Karpas-422 (cell line): ENCODE results near the gene CST3. TPM values are rescaled to one million over a fixed set of nuclear protein-coding genes. Genes with fewer than 3 reads are reported as not detected.
"Not testable (repeated sequence)": the region's sequence is repeated elsewhere in the genome, so short reads cannot be mapped to it uniquely, and the experiment has no call there.

Experiments used
- DNase-seq: peaks from one replicate; pipeline ENCODE4 v3.0.0-alpha.2; 2015
- H2AFZ ChIP-seq: fragments of 200-600 bp; sonication (generic); 2 replicates; pipeline ENCODE4 v1.6.1; 2014; ENCODE audit warnings: antibody characterized with exemption, low read length, mixed read lengths
- H3K27ac ChIP-seq: fragments of 200-600 bp; sonication (generic); 2 replicates; pipeline ENCODE4 v1.5.1; 2014; ENCODE audit warnings: mild to moderate bottlenecking, low read length, moderate library complexity
- H3K27me3 ChIP-seq: fragments of 200-600 bp; sonication (generic); 2 replicates; pipeline ENCODE4 v1.6.1; 2014; ENCODE audit warnings: low read length, mixed read lengths
- H3K36me3 ChIP-seq: fragments of 200-600 bp; sonication (generic); 2 replicates; pipeline ENCODE4 v1.6.1; 2014; ENCODE audit warnings: low read length, mixed read lengths; ENCODE audit not compliant: insufficient read depth
- H3K4me1 ChIP-seq: fragments of 200-600 bp; sonication (generic); 2 replicates; pipeline ENCODE4 v1.6.1; 2014; ENCODE audit warnings: mild to moderate bottlenecking, low read length, mixed read lengths
- H3K4me2 ChIP-seq: fragments of 200-600 bp; sonication (generic); 2 replicates; pipeline ENCODE4 v1.6.1; 2014; ENCODE audit warnings: low read length, low read depth, mild to moderate bottlenecking; ENCODE audit not compliant: poor library complexity, severe bottlenecking
- H3K4me3 ChIP-seq: fragments of 200-600 bp; sonication (generic); 2 replicates; pipeline ENCODE4 v1.5.1; 2014; ENCODE audit warnings: mild to moderate bottlenecking, antibody characterized with exemption, low read length, mixed read lengths
- H3K79me2 ChIP-seq: fragments of 200-600 bp; sonication (generic); 2 replicates; pipeline ENCODE4 v1.6.1; 2014; ENCODE audit warnings: mild to moderate bottlenecking, low read length, mixed read lengths
- H3K9ac ChIP-seq: fragments of 200-600 bp; sonication (generic); 2 replicates; pipeline ENCODE4 v1.6.0; 2014; ENCODE audit warnings: low read length
- H3K9me2 ChIP-seq: fragments of 200-600 bp; sonication (generic), shearing (Covaris generic); replicated peaks from 2 replicates; pipeline ENCODE4 v1.6.0; 2014; ENCODE audit warnings: mild to moderate bottlenecking, low read length, moderate library complexity; ENCODE audit not compliant: insufficient read depth
- H3K9me3 ChIP-seq: fragments of 300-700, 200-600 bp; sonication (generic); 2 replicates; pipeline ENCODE4 v1.6.1; 2014; ENCODE audit warnings: low read length, mixed read lengths
- H4K20me1 ChIP-seq: fragments of 200-600 bp; sonication (generic); 2 replicates; pipeline ENCODE4 v1.6.1; 2014; ENCODE audit warnings: mild to moderate bottlenecking, antibody characterized with exemption, low read length, low read depth; ENCODE audit not compliant: insufficient read depth
- total RNA-seq: library from RNA; depleted of rRNA; stranded (reverse); fragments of >200 nt; shearing (Covaris generic); gene quantifications from 2 replicates; pipeline ENCODE4 v1.2.3, GENCODE V29; 2014; ENCODE audit warnings: low replicate concordance; rRNA removed

CST3 gene, protein sequence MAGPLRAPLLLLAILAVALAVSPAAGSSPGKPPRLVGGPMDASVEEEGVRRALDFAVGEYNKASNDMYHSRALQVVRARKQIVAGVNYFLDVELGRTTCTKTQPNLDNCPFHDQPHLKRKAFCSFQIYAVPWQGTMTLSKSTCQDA
- total RNA-seq = not detected in 2 replicates

DNA sequence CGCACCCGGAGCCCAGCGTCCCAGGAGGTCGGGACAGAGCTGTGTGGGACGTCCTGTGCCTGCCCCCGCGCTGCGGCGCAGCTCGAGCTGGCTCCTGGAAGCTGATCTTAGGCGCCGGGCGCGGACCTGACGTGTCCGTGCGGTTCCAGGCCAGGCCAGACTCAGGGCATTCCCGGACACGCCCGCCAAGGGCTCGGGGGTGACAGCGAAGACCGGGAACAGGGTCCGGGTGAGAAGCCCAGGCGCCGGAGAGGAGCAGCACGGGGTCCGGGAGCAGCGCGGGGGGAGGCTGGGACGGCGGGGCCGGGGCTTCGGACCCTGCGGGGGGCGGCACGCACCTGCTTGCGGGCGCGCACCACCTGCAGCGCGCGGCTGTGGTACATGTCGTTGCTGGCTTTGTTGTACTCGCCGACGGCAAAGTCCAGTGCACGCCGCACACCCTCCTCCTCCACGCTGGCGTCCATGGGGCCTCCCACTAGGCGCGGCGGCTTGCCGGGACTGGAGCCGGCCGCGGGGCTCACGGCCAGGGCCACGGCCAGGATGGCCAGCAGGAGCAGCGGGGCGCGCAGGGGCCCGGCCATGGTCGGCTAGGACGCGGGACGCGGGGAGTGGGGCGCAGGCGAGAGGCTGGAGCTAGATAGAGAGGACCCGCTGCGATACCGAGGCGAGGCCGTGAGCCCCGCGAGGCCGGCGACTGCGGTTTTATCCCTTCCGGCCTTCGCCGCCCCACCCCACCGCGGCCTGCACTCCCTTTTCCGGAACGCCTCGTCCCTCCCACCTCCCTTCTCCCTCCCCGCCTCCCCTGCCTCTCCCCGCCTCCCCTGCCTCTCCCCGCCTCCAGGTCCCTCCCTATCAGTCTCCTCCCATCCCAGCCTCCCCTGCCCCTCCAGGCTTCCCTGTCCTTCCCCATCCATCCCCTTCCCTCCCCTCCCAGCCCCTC, at the start of gene CST3:
CST3 (minus strand) TSS at position 674 of the 940 bp plus-strand sequence; CDS start at position 581, 93 bp downstream.
- no peak for DNase-seq
- no peak within 1 kb of the TSS for H3K9ac ChIP-seq

DNA sequence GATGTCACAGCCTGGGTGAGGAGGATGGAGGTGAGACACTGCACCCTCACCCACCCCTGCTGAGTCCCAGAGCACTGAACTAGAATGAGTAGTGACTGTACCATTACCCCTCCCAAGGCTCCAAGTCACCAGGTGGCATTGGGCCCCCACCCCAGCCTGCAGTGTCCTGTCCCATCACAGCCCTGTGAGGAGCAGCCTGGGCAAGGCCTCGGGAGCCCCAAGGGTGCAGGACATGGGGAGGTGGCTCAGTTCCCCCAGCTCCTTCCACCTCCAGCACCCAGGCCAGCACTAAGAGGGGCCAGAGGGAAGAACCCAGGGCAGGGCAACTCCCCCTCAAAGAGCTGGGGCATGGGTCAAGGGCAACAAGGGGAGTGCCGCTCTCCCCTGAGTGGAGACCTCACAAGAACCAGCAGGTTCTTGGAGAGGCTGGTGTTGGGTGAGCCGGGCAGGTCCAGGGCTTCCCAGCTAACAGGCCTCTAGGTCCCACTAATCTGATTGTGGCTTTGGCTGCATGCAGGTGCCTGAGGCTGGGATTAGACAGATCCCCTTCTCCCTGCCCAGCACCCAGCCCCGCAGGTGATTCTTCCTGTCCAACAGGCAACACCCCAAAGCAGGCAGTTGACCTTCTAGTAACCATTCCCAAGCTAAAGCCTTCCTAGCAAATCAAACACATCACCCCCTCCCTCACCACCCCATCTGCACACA, 48.4 kb upstream of the CST3 start:
- H3K4me3 ChIP-seq = no peak overlapping the region
- no peak overlapping the region for H3K9ac ChIP-seq
- no peaks in the 10 kb centered on the region for H3K9me2 ChIP-seq
- H3K4me2 ChIP-seq = no peak overlapping the region
- H4K20me1 ChIP-seq = no peaks in the 10 kb centered on the region
- no peak for DNase-seq
- H3K36me3 ChIP-seq = no peaks in the 10 kb centered on the region
- no peaks in the 10 kb centered on the region for H3K27me3 ChIP-seq
- H3K9me3 ChIP-seq = no peaks in the 10 kb centered on the region
- H3K27ac ChIP-seq = no peak overlapping the region
- no peaks in the 10 kb centered on the region for H3K4me1 ChIP-seq
- H2AFZ ChIP-seq = no peak overlapping the region
- H3K79me2 ChIP-seq = no peaks in the 10 kb centered on the region

More for the DNA sequence above, at the start of gene CST3:
- H4K20me1 ChIP-seq = no peaks in the 10 kb centered on the region
- H3K27ac ChIP-seq = no peak within 1 kb of the TSS
- H3K4me2 ChIP-seq = no peak within 1 kb of the TSS
- H3K79me2 ChIP-seq = no peaks in the 10 kb centered on the region
- H3K4me1 ChIP-seq = no peaks in the 10 kb centered on the region
- H3K27me3 ChIP-seq = no peaks in the 10 kb centered on the region
- no peak within 1 kb of the TSS for H2AFZ ChIP-seq
- no peaks in the 10 kb centered on the region for H3K9me2 ChIP-seq
- H3K4me3 ChIP-seq = no peak within 1 kb of the TSS
- no peaks in the 10 kb centered on the region for H3K36me3 ChIP-seq
- H3K9me3 ChIP-seq = no peaks in the 10 kb centered on the region

DNA sequence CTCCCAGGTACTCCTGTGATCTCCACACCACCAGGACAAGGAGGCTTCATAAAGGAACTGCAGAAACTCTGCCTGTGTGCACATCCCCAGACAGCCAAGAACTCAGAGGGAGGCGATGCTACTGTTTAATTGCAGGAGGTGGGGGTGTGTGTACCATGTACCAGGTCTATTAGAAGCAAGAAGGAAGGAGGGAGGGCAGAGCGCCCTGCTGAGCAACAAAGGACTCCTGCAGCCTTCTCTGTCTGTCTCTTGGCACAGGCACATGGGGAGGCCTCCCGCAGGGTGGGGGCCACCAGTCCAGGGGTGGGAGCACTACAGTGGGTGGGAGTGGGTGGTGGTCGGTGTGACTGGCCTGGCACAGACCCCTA, 47.8 kb upstream of the CST3 start:
- H3K27me3 ChIP-seq, H3K4me2 ChIP-seq, H3K9me2 ChIP-seq, H3K4me1 ChIP-seq, H3K27ac ChIP-seq, H3K4me3 ChIP-seq, H3K9me3 ChIP-seq, H3K79me2 ChIP-seq, H3K9ac ChIP-seq, DNase-seq, H3K36me3 ChIP-seq, H2AFZ ChIP-seq, H4K20me1 ChIP-seq: not testable (repeated sequence)

DNA sequence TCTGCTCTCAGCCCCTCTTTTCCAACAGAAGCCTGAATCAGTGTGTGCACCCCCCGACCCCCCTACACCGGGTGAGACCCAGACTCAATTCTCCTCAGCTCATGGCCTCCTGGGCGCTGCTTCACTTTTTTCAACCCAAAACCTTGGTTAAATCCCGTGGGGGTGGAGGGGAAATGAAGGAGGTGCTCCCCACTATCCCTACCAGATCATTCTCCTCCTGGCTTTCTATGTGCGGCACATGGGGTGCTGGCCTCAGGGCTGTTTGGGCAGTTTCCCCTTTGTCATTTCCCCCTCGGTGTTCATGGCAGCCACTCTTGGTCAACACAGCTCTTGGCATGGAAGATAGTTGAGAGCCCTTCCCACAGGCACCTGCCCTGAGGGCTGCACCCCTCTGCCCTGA, 46.5 kb upstream of the CST3 start:
- no peak overlapping the region for H3K4me2 ChIP-seq
- no peaks in the 10 kb centered on the region for H3K27me3 ChIP-seq
- no peaks in the 10 kb centered on the region for H3K36me3 ChIP-seq
- no peaks in the 10 kb centered on the region for H3K79me2 ChIP-seq
- H3K9me3 ChIP-seq = no peaks in the 10 kb centered on the region
- H4K20me1 ChIP-seq = no peaks in the 10 kb centered on the region
- no peak for DNase-seq
- H3K9me2 ChIP-seq = no peaks in the 10 kb centered on the region
- no peaks in the 10 kb centered on the region for H3K4me1 ChIP-seq
- H3K4me3 ChIP-seq = no peak overlapping the region
- no peak overlapping the region for H3K9ac ChIP-seq
- H3K27ac ChIP-seq = no peak overlapping the region
- no peak overlapping the region for H2AFZ ChIP-seq

DNA sequence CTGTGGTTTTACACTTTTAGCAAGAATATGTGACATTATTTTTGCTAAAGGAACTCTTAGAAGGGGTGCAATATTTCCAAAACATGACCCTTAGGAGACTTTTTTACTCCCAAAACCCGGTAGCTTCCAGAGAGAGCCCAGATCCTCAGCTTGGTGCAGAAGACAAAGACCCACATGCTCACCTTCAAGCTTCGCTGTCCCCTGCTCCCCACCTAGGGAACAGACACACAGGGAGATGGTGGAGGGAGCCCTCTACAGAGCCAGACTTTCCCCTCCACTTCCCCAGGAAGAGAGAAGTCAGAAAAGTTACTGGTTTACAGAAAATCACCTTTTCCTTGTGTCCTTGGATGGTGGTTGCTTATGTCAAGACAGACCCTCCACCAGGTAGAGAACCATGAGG, 46.1 kb upstream of the CST3 start:
- H3K27me3 ChIP-seq = no peaks in the 10 kb centered on the region
- DNase-seq = no peak
- H3K4me3 ChIP-seq = no peak overlapping the region
- no peaks in the 10 kb centered on the region for H3K79me2 ChIP-seq
- H3K4me2 ChIP-seq = no peak overlapping the region
- H3K9me3 ChIP-seq = no peaks in the 10 kb centered on the region
- no peaks in the 10 kb centered on the region for H3K36me3 ChIP-seq
- H3K9me2 ChIP-seq = no peaks in the 10 kb centered on the region
- H4K20me1 ChIP-seq = no peaks in the 10 kb centered on the region
- H3K9ac ChIP-seq = no peak overlapping the region
- H2AFZ ChIP-seq = no peak overlapping the region
- no peak overlapping the region for H3K27ac ChIP-seq
- no peaks in the 10 kb centered on the region for H3K4me1 ChIP-seq

DNA sequence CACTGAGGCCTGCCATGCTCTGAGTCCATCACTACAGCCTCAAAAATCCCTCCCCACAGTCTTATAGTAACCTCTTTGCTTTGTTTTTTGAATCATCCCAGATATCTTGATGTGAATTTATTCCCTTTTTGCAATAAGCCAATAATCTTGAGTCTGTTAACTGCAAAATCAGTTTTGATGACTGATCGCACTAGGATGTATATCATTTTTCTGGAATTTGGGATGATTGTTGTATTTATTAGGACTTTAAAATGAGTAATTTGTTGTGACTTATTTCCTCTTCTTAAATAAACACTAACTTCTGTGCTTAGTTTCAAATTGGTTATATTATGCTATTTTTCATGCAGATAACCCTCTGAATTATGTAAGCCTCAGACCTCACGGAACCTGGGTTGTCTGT, 45.5 kb upstream of the CST3 start:
- DNase-seq = no peak
- H3K4me3 ChIP-seq = no peak overlapping the region
- H3K79me2 ChIP-seq = no peaks in the 10 kb centered on the region
- H3K9ac ChIP-seq = no peak overlapping the region
- no peak overlapping the region for H3K4me2 ChIP-seq
- H3K9me3 ChIP-seq = no peaks in the 10 kb centered on the region
- no peaks in the 10 kb centered on the region for H3K27me3 ChIP-seq
- no peak overlapping the region for H2AFZ ChIP-seq
- H3K4me1 ChIP-seq = no peaks in the 10 kb centered on the region
- H4K20me1 ChIP-seq = no peaks in the 10 kb centered on the region
- H3K36me3 ChIP-seq = no peaks in the 10 kb centered on the region
- H3K27ac ChIP-seq = no peak overlapping the region
- H3K9me2 ChIP-seq = no peaks in the 10 kb centered on the region

DNA sequence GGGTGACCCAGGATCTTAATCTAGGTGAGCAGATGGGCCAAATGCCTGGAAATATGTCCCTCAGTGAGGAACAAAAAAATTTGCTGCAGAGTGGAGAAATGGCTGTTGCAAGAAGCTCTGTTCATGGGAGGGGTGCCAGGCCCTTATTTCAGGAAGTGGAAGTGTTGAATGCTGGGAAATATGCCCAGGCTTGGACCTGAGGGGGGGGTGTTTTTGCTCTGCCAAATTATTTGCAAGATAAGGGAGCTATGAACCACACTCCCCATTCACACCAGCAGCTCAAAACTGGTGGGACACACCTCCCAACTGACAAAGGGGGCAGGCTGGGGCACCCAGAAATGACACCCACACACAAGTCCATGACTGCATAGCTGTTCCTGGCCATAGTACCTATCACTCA, 42.4 kb upstream of the CST3 start:
- H3K9ac ChIP-seq = no peak overlapping the region
- H3K4me2 ChIP-seq = no peak overlapping the region
- H3K9me2 ChIP-seq = no peaks in the 10 kb centered on the region
- no peaks in the 10 kb centered on the region for H3K9me3 ChIP-seq
- no peaks in the 10 kb centered on the region for H3K79me2 ChIP-seq
- H3K27ac ChIP-seq = no peak overlapping the region
- no peaks in the 10 kb centered on the region for H3K36me3 ChIP-seq
- DNase-seq = no peak
- H3K4me1 ChIP-seq = no peaks in the 10 kb centered on the region
- H4K20me1 ChIP-seq = no peaks in the 10 kb centered on the region
- H3K27me3 ChIP-seq = no peaks in the 10 kb centered on the region
- no peak overlapping the region for H3K4me3 ChIP-seq
- no peak overlapping the region for H2AFZ ChIP-seq
